Transverse colon (tissue), 4 donors: ENCODE results near the gene GALNT17. TPM values are rescaled to one million over a fixed set of nuclear protein-coding genes. Genes with fewer than 3 reads are reported as not detected.

Source experiments
- DNase-seq: peaks from one replicate; pipeline ENCODE4 v3.0.0-alpha.2; 2019
- H3K27ac ChIP-seq, 4 donors: fragments of 200-600 bp; sonication (generic); 2 replicates each; pipeline ENCODE4 v1.5.1; 2016 to 2018; ENCODE audit warnings: inconsistent platforms in 4 of 4
- H3K27me3 ChIP-seq: fragments of 200-600 bp; sonication (generic); 2 replicates; pipeline ENCODE4 v1.5.1; 2017; ENCODE audit warnings: inconsistent platforms
- H3K36me3 ChIP-seq, 4 donors: fragments of 200-600 bp; sonication (generic); 2 replicates each; pipeline ENCODE4 v1.5.1; 2017 to 2019; ENCODE audit warnings: inconsistent platforms in 4 of 4
- H3K4me1 ChIP-seq, 4 donors: fragments of 200-600 bp; sonication (generic); 2 replicates each; pipeline ENCODE4 v1.5.1; 2017 to 2020; ENCODE audit warnings: inconsistent platforms in 4 of 4
- H3K4me3 ChIP-seq, 4 donors: fragments of 200-600 bp; sonication (generic); 1 replicate in 1 of 4; 2 replicates in 3 of 4; pipeline versions ENCODE4 v1.5.1 to v1.6.1; 2017 to 2019; ENCODE audit warnings: inconsistent platforms in 4 of 4
- H3K9me3 ChIP-seq, 2 donors: fragments of 200-600 bp; sonication (generic); 2 replicates each; pipeline ENCODE4 v1.5.1; 2017 to 2019; ENCODE audit warnings: inconsistent platforms in 2 of 2
- CTCF ChIP-seq, 5 experiments: fragments of 200-600 bp in 3 of 5; fragments of 450-650 bp in 2 of 5; sonication (generic) in 3 of 5; IDR thresholded peaks; 1 replicate in 2 of 5; 2 replicates in 3 of 5; pipeline ENCODE4 v1.5.1; 2016 to 2017; ENCODE audit warnings: antibody characterized with exemption in 5 of 5, inconsistent platforms in 3 of 5, mild to moderate bottlenecking in 2 of 5, moderate library complexity in 1 of 5
- EP300 ChIP-seq: sonication (generic); formaldehyde crosslinking; IDR thresholded peaks from one replicate; pipeline ENCODE4 v1.6.1; 2017; ENCODE audit warnings: antibody characterized with exemption, low read depth
- POLR2A ChIP-seq: fragments of 450-650 bp; IDR thresholded peaks from one replicate; pipeline ENCODE4 v1.6.1; 2016; ENCODE audit warnings: antibody characterized with exemption, mild to moderate bottlenecking, moderate library complexity
- POLR2AphosphoS5 ChIP-seq, 3 donors: sonication (generic); formaldehyde crosslinking; IDR thresholded peaks; one replicate each; pipeline ENCODE4 v1.6.1; 2016; ENCODE audit warnings: antibody characterized with exemption in 3 of 3
- WGBS, 2 donors: methylation state at CpG; one replicate each; pipeline ENCODE4 v1.1.5; 2018; ENCODE audit warnings: low coverage in 1 of 2; 5-methylcytosine and 5-hydroxymethylcytosine counted together
- in situ Hi-C, 4 donors: fragments of 200-750 bp; cut with MboI; loops; one replicate each; pipeline versions ENCODE4 v1.15.0 to v1.15.1; 2017; ENCODE audit warnings: low sequenced_read_pairs in 3 of 4, low pct_ligation_motif_present in 1 of 4, low pct_unique_long_range_greater_than_20kb in 1 of 4
- intact Hi-C: fragments of 100-400 bp; cut with DNase I; formaldehyde crosslinking; loops from one replicate; pipeline ENCODE4 v1.15.1; 2023; ENCODE audit warnings: low total_unique reads
- total RNA-seq, 4 donors: library from RNA; depleted of rRNA; stranded (reverse); fragments of >200 nt; gene quantifications; one replicate each; pipeline ENCODE4 v1.1.0, GENCODE V29; 2016

GALNT17 gene
- total RNA-seq, 4 donors from 2014 or later = 2.6 to 6.6 (median 5.7) TPM

GRCh38 chr7:71723859-71724258 is 591.9 kb downstream of the GALNT17 start:
- H3K9me3 ChIP-seq = no peaks in the 10 kb centered on the region
- in situ Hi-C loops = no loop called here
- H3K4me1 ChIP-seq = no peaks in the 10 kb centered on the region
- intact Hi-C loops = no loop called here
- no peak overlapping the region for H3K4me3 ChIP-seq
- no peak for TF ChIP-seq CTCF (IDR thresholded peaks at IDR 0.05)
- no peak for TF ChIP-seq EP300
- TF ChIP-seq POLR2A = no peak
- TF ChIP-seq POLR2AphosphoS5 (IDR thresholded peaks at IDR 0.05) = no peak
- H3K27ac ChIP-seq = no peak overlapping the region
- no peak for DNase-seq
- H3K36me3 ChIP-seq = no peaks in the 10 kb centered on the region
- WGBS, 2 donors = 57% methylated on average over 7 of the region's 7 CpGs; no CpG with 5 or more reads in 1 of the 2 donors
- H3K27me3 ChIP-seq = no peaks in the 10 kb centered on the region

DNA sequence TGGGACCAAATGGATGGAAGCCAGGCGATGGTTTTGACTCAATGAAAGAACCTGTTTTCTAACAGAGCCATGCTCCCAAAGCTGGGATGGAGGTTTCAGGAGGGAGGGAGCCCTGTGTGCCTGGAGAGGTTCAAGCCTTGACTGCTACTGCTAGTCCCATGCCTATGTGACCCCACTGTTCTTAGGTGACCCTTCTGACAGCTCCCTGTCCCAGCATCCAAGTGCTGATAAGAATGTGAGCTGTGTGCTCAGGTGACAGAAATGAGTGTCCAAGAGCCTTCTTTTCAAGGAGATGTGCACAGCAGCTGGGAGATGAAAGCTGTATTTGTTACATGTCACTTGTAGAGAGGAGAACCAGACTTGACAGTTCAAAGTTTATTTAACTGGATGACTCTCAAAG is 595.4 kb downstream of the GALNT17 start:
- Histone ChIP-seq H3K36me3 (no peaks in the 10 kb centered on the region), H3K4me3 (no peak overlapping the region), H3K27me3 (no peaks in the 10 kb centered on the region), H3K27ac (no peak overlapping the region), H3K4me1 (no peaks in the 10 kb centered on the region), H3K9me3 (no peaks in the 10 kb centered on the region)
- in situ Hi-C loops (no loop called here), intact Hi-C loops (no loop called here)
- 88% methylated on average over 1 of the region's 1 CpG; no CpG with 5 or more reads in 1 of the 2 donors for WGBS, 2 donors
- DNase-seq = no peak
- TF ChIP-seq EP300 (no peak), POLR2AphosphoS5 (IDR thresholded peaks at IDR 0.05) (no peak)

- Histone ChIP-seq H3K36me3 (no peaks in the 10 kb centered on the region), H3K27ac (no peak overlapping the region), H3K4me3 (no peak overlapping the region), H3K4me1 (peaks cover 0 to 9% (median 3%) of the 10 kb centered on the region in 4 donors), H3K9me3 (no peaks in the 10 kb centered on the region), H3K27me3 (no peaks in the 10 kb centered on the region)
- DNase-seq = no peak
- 80 to 86% methylated on average over 3 to 9 of the region's 9 CpGs for WGBS, 2 donors
- intact Hi-C loops = loop anchor here (2.0 kb wide), 2 partner anchors 603 to 875 kb away; no protein-coding TSS in a partner anchor
- TF ChIP-seq POLR2A (no peak), POLR2AphosphoS5 (IDR thresholded peaks at IDR 0.05) (no peak), EP300 (no peak), CTCF (IDR thresholded peaks at IDR 0.05) (no peak)
- in situ Hi-C loops = loop anchor here in 2 of 4 donors (10.0 kb wide), 1 partner anchor 877 kb away; no protein-coding TSS in a partner anchor
Measured at GRCh38 chr7:71731740-71732139, 599.8 kb downstream of the GALNT17 start.

DNA sequence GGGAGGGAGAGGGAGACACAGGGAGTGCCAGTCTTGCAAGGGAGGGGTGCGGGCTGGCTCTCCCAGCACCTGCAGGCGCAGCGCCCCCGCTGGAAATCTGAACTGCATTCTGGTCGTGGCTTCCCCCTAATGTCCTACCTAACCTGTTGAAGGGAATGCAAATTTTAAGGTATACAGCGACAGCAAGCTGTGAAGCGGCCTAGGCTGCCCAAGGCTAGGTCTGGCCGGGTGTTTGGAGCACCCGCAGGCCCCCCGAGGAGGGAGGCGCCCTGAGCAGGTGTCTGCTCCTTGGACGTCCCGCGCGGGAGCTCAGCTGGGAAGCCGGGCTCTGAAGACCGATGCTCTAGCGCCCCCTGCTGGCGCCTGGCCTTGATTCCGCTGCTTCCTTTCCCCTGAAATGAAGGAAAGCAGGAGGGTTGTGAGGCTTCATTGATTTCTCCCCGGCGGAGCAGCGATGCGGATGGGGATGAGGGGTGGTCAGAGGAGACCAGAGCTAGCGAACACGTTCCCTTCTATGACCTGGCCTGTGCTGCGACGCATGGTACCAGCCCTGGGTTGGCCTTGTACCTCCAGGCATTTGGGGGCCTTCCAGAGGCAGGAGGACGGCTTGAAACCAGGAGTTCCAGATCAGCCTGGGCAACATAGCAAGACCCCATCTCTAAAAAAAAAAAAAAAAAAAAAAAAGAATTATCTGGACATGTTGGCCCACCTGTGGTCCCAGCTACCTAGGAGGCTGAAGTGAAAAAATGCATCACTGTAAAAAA is 601.3 kb downstream of the GALNT17 start:
- in situ Hi-C loops = loop anchor here in 2 of 4 donors (10.0 kb wide), 1 partner anchor 878 kb away; no protein-coding TSS in a partner anchor
- Histone ChIP-seq H3K27ac (no peak overlapping the region), H3K9me3 (no peaks in the 10 kb centered on the region), H3K27me3 (no peaks in the 10 kb centered on the region), H3K4me3 (no peak overlapping the region), H3K4me1 (peaks cover 0 to 9% (median 3%) of the 10 kb centered on the region in 4 donors), H3K36me3 (no peaks in the 10 kb centered on the region)
- DNase-seq = peak; percentile 73
- WGBS, 2 donors = 8% methylated on average over 24 of the region's 29 CpGs; no CpG with 5 or more reads in 1 of the 2 donors
- TF ChIP-seq EP300 (no peak), CTCF (IDR thresholded peaks at IDR 0.05) (peak; percentile 78 to 89 (median 85))
- intact Hi-C loops = loop anchor here (2.0 kb wide), 2 partner anchors 604 to 876 kb away; no protein-coding TSS in a partner anchor
